ENCODE data around the gene DOP1A.

The DOP1A gene

DNA sequence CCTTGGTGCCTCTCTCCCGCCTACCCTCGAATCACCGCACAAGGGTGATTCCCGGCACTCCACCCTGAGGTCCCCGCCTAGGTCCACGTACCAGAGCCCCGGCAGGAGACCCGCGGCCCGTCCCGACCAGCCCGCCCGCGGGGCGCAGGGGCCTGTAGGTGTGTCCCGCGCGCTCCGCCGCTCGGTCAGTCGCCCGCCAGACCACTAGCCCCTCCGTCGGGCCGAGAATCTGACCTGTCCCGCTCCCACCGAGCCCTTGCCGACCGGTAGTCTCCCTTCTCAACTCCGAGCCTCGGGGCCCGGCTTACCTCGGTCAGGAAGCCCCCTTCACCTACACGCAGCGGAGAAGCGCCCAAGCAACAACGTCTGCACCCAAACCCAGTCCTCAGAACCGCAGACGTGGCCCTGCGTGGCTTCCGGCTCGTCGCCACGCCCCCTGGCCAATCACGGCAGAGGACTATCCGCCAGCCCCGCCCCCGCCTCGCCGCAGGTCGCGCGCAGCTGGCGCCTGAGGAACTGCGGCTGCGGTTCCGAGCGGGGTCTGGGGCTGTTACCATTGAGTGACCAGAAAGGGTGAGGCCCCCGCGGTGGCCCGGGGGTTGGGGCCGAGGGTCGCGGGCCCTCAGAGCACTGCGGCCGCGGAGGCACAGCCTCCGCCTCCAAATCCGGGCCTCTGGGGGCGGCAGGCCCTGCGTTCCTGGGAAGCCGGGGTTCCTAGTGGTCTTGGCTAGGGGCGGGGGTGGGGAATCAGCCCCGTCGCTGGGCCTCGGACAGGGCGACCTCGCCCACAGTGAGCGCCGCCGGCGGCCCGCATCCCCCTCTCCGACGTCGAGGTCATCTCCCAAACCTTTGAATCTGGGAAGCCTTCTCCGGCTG lies 125.6 kb downstream of the DOP1A start, which contains the start of the genes PGM3 and RWDD2A:
TSS of gene PGM3 (minus strand) at position 395 of the 876 bp plus-strand sequence. CDS start 2,253 bp downstream, outside the sequence.
TSS of gene RWDD2A (plus strand) at position 487 of the 876 bp plus-strand sequence. CDS start 1,095 bp downstream, outside the sequence.
- Histone ChIP-seq H3K36me3 (no peaks in the 10 kb centered on the region), H3K4me3 (ENCODE audit: low read depth in 1 of 2, low read length in 1 of 2) (peak within 1 kb of the TSS; percentile 83 to 86), H3K4me1 (ENCODE audit: control insufficient read depth in 1 of 2, insufficient read depth in 1 of 2, low read depth in 1 of 2, low read length in 1 of 2) (peaks cover 14 to 17% of the 10 kb centered on the region in 2 experiments), H3K9me3 (no peaks in the 10 kb centered on the region), H3K27me3 (peaks cover 30% of the 10 kb centered on the region), H3K27ac (peak within 1 kb of the TSS; percentile 45)
- TF ChIP-seq, protein P1, sequence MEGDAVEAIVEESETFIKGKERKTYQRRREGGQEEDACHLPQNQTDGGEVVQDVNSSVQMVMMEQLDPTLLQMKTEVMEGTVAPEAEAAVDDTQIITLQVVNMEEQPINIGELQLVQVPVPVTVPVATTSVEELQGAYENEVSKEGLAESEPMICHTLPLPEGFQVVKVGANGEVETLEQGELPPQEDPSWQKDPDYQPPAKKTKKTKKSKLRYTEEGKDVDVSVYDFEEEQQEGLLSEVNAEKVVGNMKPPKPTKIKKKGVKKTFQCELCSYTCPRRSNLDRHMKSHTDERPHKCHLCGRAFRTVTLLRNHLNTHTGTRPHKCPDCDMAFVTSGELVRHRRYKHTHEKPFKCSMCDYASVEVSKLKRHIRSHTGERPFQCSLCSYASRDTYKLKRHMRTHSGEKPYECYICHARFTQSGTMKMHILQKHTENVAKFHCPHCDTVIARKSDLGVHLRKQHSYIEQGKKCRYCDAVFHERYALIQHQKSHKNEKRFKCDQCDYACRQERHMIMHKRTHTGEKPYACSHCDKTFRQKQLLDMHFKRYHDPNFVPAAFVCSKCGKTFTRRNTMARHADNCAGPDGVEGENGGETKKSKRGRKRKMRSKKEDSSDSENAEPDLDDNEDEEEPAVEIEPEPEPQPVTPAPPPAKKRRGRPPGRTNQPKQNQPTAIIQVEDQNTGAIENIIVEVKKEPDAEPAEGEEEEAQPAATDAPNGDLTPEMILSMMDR (IDR thresholded peaks at IDR 0.05) = peak; percentile 37

DNA sequence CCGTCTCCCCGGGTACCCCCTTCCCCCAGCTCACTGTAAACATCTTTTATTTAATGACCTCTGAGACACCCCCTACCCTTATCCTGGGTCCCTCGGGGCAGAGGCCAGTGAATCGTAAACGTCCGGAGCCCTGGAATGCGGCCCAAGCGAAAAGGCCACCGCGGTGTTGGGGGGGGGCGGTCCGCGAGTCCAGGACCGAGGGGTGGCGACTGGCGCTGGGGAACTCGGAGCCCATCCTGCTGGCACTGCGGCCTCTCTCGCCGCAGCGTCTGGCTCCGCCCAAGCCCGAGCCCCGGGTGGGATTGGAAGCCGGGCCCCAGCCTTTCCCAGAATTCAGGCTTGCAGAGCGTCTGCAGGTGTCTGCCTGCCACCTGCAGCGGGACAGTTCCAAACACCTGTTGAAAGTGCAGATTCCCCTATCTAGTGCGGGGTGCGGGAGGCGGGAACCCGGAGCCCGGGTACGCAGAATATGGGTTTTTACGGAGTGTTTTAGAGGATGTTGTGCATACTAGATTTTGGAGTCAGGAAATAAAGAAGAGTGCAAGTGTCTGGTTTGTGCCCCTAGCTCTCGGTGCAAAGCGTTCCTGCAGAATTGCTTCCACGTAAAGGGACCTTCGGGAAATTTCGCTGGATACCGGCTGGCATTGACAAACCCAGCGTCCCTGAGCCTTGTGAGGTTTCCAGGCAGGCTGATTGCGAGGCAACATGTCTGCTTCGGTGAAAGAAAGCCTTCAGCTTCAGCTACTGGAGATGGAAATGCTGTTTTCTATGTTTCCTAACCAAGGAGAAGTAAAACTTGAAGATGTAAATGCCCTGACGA lies 126.5 kb downstream of the DOP1A start:
- H3K27ac ChIP-seq = no peak overlapping the region

DNA sequence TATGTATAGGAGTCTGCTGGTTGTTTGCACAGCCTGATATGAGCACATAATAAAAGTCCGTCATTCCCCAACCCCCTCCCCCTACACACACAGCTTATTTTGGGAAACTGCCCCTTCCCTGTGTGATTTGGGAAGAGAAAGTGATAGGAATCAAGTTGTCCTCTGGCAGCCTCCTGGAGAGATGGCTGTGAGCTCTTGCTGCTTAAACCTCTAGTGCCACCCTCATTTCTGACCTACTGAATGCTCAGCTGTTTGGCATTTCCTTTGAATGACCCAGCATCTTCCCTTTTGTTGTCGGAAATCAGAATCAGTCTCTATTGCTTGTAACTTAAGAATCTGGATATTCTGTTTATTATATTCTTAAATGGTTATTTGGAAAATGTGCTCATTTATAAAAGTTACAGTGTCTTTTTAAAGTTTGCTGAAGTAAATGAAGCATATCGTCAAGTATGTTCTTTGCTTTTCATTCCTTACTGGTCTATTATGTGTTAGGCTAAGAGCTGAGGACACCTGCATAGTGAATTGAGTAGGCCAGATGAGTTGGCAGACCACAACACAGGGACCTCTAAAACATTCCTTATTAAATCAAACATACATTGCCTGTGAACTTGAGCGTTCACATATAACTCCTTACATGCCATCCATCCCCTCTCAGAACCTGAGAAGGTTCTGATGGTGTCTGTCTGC lies 131.2 kb downstream of the DOP1A start:
- H3K4me1 ChIP-seq (ENCODE audit: control insufficient read depth in 1 of 2, insufficient read depth in 1 of 2, low read depth in 1 of 2, low read length in 1 of 2) = peaks cover 7% of the 10 kb centered on the region in 2 experiments
- H3K27ac ChIP-seq = no peak overlapping the region
- H3K36me3 ChIP-seq = no peaks in the 10 kb centered on the region
- no peaks in the 10 kb centered on the region for H3K9me3 ChIP-seq
- TF ChIP-seq, protein P1 (IDR thresholded peaks at IDR 0.05) = no peak
- H3K4me3 ChIP-seq (ENCODE audit: low read depth in 1 of 2, low read length in 1 of 2) = no peak overlapping the region
- peaks cover 27% of the 10 kb centered on the region for H3K27me3 ChIP-seq

More for the DNA sequence above, 126.5 kb downstream of the DOP1A start:
- TF ChIP-seq, protein P1 (IDR thresholded peaks at IDR 0.05) = no peak
- no peaks in the 10 kb centered on the region for H3K9me3 ChIP-seq
- H3K4me1 ChIP-seq (ENCODE audit: control insufficient read depth in 1 of 2, insufficient read depth in 1 of 2, low read depth in 1 of 2, low read length in 1 of 2) = peaks cover 14 to 17% of the 10 kb centered on the region in 2 experiments
- H3K36me3 ChIP-seq = no peaks in the 10 kb centered on the region
- peaks cover 30% of the 10 kb centered on the region for H3K27me3 ChIP-seq
- peak overlapping the region; percentile 83 to 86 for H3K4me3 ChIP-seq (ENCODE audit: low read depth in 1 of 2, low read length in 1 of 2)

DNA sequence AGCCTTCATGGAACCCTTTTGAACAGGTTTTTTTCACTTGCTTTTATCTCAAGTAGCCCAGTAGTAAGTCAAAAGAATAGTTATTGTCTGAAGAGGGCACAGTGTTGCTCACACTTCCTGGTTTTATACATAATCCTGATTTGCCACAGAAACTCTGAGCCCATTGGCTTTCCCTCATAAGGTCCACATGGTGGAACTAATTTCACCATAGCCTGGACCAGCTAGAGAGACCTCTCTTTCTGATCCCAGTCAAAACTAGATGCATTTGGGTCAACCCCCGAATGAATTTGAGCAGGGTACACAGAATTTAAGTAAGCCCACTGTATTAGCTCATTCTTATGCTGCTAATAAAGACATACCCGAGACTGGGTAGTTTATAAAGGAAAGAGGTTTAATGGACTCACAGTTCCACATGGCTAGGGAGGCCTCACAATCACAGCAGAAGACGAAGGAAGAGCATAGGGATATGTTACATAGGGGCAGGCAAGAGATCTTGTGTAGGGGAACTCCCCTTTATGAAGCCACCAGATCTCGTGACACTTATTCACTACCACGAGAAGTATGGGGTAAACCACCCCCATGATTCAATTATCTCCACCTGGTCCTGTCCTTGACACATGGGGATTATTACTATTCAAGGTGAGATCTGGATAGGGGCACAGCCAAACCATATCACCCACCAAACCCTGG lies 131.8 kb downstream of the DOP1A start:
- H3K4me1 ChIP-seq (ENCODE audit: control insufficient read depth in 1 of 2, insufficient read depth in 1 of 2, low read depth in 1 of 2, low read length in 1 of 2) = peaks cover 0 to under 1% of the 10 kb centered on the region in 2 experiments
- H3K9me3 ChIP-seq = no peaks in the 10 kb centered on the region
- TF ChIP-seq, protein P1 (IDR thresholded peaks at IDR 0.05) = no peak
- H3K4me3 ChIP-seq (ENCODE audit: low read depth in 1 of 2, low read length in 1 of 2) = no peak overlapping the region
- peaks cover 20% of the 10 kb centered on the region for H3K27me3 ChIP-seq
- no peak overlapping the region for H3K27ac ChIP-seq
- H3K36me3 ChIP-seq = no peaks in the 10 kb centered on the region

Measured in neutrophil (primary cell).